ENCODE measurements around the gene TEX11.

DNA sequence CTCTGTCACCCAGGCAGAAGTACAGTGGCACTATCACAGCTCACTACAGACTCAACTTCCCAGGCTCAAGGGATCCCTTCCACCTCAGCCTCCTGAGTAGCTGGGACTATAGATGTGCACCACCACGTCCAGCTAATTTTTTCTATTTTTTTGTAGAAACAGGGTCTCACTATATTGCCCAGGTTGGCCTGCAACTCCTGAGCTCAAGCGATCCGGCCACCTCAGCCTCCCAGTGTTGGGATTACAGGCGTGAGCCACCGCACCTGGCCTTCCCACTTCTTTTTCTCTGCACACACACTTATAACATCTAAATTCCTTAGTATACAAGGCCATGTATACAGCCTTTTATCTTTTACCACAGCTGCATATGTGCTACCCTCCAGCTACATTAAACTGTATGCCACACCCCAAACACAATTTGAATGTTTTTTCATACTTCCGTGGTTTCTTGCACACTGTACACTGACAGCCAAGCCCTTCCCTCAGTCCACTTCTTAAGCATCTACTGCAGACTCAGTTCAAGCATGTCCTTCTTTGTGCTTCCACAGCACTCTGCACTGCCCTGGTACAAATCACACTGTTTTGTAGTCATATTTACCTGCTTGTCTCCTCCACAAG is 15.9 kb upstream of the TEX11 start:
- no peak for TF ChIP-seq POLR2AphosphoS5 (IDR thresholded peaks at IDR 0.05)
- no peak for TF ChIP-seq POLR2A (IDR thresholded peaks at IDR 0.05)
